OCI-LY3 (cell line): ENCODE results near the gene PMM2.

Experiments used
- H2AFZ ChIP-seq: fragments of 200-600, 300-600 bp; shearing (Covaris generic); 2 replicates; pipeline ENCODE4 v1.6.0; 2014; ENCODE audit warnings: antibody characterized with exemption, low read depth, low read length
- H3K27ac ChIP-seq: fragments of 200-600, 300-600 bp; sonication (generic); 2 replicates; pipeline ENCODE4 v1.5.1; 2014; ENCODE audit warnings: mild to moderate bottlenecking, low read length, moderate library complexity, mixed read lengths
- H3K27me3 ChIP-seq: fragments of 200-600, 300-600 bp; sonication (generic); 2 replicates; pipeline ENCODE4 v1.6.1; 2014; ENCODE audit warnings: low read depth, low read length, mixed read lengths
- H3K36me3 ChIP-seq: fragments of 200-600, 300-600 bp; sonication (generic); replicated peaks from 2 replicates; pipeline ENCODE3; 2014; ENCODE audit warnings: low read depth, low read length, mixed read lengths
- H3K4me1 ChIP-seq: fragments of 300-600, 200-600 bp; sonication (generic); 2 replicates; pipeline ENCODE4 v1.6.1; 2014; ENCODE audit warnings: low read length, mixed read lengths
- H3K4me2 ChIP-seq: fragments of 200-600, 300-600 bp; sonication (generic); 2 replicates; pipeline ENCODE4 v1.6.1; 2014; ENCODE audit warnings: low read length, mixed read lengths
- H3K4me3 ChIP-seq: fragments of 300-600, 200-600 bp; sonication (generic); 2 replicates; pipeline ENCODE4 v1.5.1; 2014; ENCODE audit warnings: antibody characterized with exemption, mild to moderate bottlenecking, low read length, moderate library complexity
- H3K79me2 ChIP-seq: fragments of 300-600, 200-600 bp; shearing (Covaris generic); 2 replicates; pipeline ENCODE4 v1.6.1; 2014; ENCODE audit warnings: mild to moderate bottlenecking, low read length, mixed read lengths
- H3K9ac ChIP-seq: fragments of 300-600, 200-600 bp; shearing (Covaris generic); 2 replicates; pipeline ENCODE4 v1.6.0; 2014; ENCODE audit warnings: mild to moderate bottlenecking, low read length, moderate library complexity
- H3K9me3 ChIP-seq: fragments of 200-600, 300-600 bp; shearing (Covaris generic); 2 replicates; pipeline ENCODE4 v1.6.1; 2014; ENCODE audit warnings: low read length, mixed read lengths; ENCODE audit not compliant: insufficient read depth
- H4K20me1 ChIP-seq: fragments of 200-600, 300-600 bp; sonication (generic); 2 replicates; pipeline ENCODE4 v1.6.1; 2016; ENCODE audit warnings: low read length, mixed read lengths; ENCODE audit not compliant: insufficient read depth
- CTCF ChIP-seq: fragments of 200-600, 300-600 bp; sonication (generic); IDR thresholded peaks from 2 replicates; pipeline ENCODE4 v1.5.1; 2014; ENCODE audit warnings: antibody characterized with exemption, low read length, low read depth
- EZH2phosphoT487 ChIP-seq: fragments of 200-600 bp; shearing (Covaris generic); IDR thresholded peaks from 2 replicates; pipeline ENCODE4 v1.6.1; 2018; ENCODE audit warnings: antibody characterized with exemption, mixed run types, low read depth

PMM2 gene

GRCh38 chr16:8788578-8789172 is 9.0 kb upstream of the PMM2 start:
- H2AFZ ChIP-seq: no peak overlapping the region
- no peak overlapping the region for H3K27ac ChIP-seq
- no peak overlapping the region for H3K4me2 ChIP-seq
- H3K79me2 ChIP-seq: no peaks in the 10 kb centered on the region
- H3K4me3 ChIP-seq: no peak overlapping the region
- H3K4me1 ChIP-seq: no peaks in the 10 kb centered on the region
- no peaks in the 10 kb centered on the region for H3K9me3 ChIP-seq
- no peaks in the 10 kb centered on the region for H3K27me3 ChIP-seq
- no peaks in the 10 kb centered on the region for H4K20me1 ChIP-seq
- TF ChIP-seq EZH2phosphoT487: no peak
- TF ChIP-seq CTCF: no peak
- no peaks in the 10 kb centered on the region for H3K36me3 ChIP-seq
- no peak overlapping the region for H3K9ac ChIP-seq

GRCh38 chr16:8795091-8795490 is 2.5 kb upstream of the PMM2 start:
- H3K79me2 ChIP-seq: peaks cover 54% of the 10 kb centered on the region
- no peak overlapping the region for H3K4me2 ChIP-seq
- H3K27ac ChIP-seq: no peak overlapping the region
- no peaks in the 10 kb centered on the region for H3K9me3 ChIP-seq
- no peak overlapping the region for H3K9ac ChIP-seq
- H3K4me1 ChIP-seq: peaks cover 20% of the 10 kb centered on the region
- H3K36me3 ChIP-seq: peaks cover 6% of the 10 kb centered on the region
- H3K27me3 ChIP-seq: no peaks in the 10 kb centered on the region
- no peak overlapping the region for H2AFZ ChIP-seq
- peaks cover 9% of the 10 kb centered on the region; the same call in 1 of the 2 replicates for H4K20me1 ChIP-seq
- TF ChIP-seq CTCF (no peak), EZH2phosphoT487 (no peak)
- H3K4me3 ChIP-seq: no peak overlapping the region

GRCh38 chr16:8795818-8796217 is 1.8 kb upstream of the PMM2 start:
- H3K79me2 ChIP-seq: peaks cover 61% of the 10 kb centered on the region
- peaks cover 11% of the 10 kb centered on the region for H4K20me1 ChIP-seq
- peaks cover 20% of the 10 kb centered on the region for H3K4me1 ChIP-seq
- H3K9ac ChIP-seq: no peak overlapping the region
- H3K36me3 ChIP-seq: peaks cover 6% of the 10 kb centered on the region
- no peak overlapping the region for H3K4me3 ChIP-seq
- H2AFZ ChIP-seq: no peak overlapping the region
- H3K9me3 ChIP-seq: no peaks in the 10 kb centered on the region
- no peaks in the 10 kb centered on the region for H3K27me3 ChIP-seq
- peak overlapping the region; percentile 83; the same call in 1 of the 2 replicates for H3K4me2 ChIP-seq
- no peak for TF ChIP-seq EZH2phosphoT487
- TF ChIP-seq CTCF: no peak
- H3K27ac ChIP-seq: no peak overlapping the region

- TF ChIP-seq EZH2phosphoT487: no peak
- no peak for TF ChIP-seq CTCF
- Histone ChIP-seq H3K27ac (peak overlapping the region; percentile 39), H3K9me3 (no peaks in the 10 kb centered on the region), H3K4me1 (peaks cover 20% of the 10 kb centered on the region), H3K4me2 (peak overlapping the region; percentile 83), H3K27me3 (no peaks in the 10 kb centered on the region), H3K36me3 (peaks cover 12% of the 10 kb centered on the region), H4K20me1 (peaks cover 16% of the 10 kb centered on the region), H3K9ac (peak overlapping the region; percentile 97), H3K79me2 (peaks cover 70% of the 10 kb centered on the region), H2AFZ (peak overlapping the region; percentile 55; the same call in 1 of the 2 replicates), H3K4me3 (peak overlapping the region; percentile 99)
Measured at GRCh38 chr16:8796469-8797363, 923 bp upstream of the PMM2 start.
